Measurements from ENCODE around the gene TLX2. TPM values are rescaled to one million over a fixed set of nuclear protein-coding genes. Genes with fewer than 3 reads are reported as not detected.

The TLX2 gene
- total RNA-seq, 1 donor: 0.36 TPM

DNA sequence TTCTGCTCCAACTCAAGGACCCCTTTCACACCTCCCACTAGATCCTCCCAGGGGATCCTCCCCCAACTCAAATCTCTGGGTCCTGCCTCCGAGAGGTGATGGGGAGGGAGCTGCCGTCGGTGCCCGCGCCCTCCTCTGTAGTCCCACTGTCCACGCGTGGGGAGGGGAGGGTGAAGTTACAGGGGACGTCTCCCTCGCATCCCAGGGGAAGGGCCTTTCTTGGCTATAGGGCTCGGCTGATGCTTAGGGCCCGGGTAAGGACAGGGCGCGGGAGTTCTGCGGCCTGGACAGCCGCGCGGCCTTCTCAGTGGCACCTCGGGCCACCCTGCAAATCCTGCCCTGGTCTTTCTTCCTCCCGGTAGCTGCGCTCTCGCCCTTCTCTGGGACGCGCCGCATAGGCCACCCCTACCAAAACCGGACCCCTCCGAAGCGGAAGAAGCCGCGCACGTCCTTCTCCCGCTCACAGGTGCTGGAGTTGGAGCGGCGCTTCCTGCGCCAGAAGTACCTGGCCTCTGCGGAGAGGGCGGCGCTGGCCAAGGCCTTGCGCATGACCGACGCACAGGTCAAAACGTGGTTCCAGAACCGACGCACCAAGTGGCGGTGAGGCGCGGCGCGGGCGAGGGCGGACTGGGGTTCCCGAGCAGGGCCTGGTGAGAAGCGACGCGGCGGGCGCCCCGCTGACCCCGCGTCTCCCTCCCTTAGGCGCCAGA lies 1.2 kb downstream of the TLX2 start:
- no peak overlapping the region for H3K4me2 ChIP-seq (ENCODE audit: insufficient read depth, low read length)
- peaks cover 94% of the 10 kb centered on the region for H3K27me3 ChIP-seq (ENCODE audit: insufficient read depth, low read length)
- H3K79me2 ChIP-seq (ENCODE audit: insufficient read depth, low read length): no peaks in the 10 kb centered on the region
- no peaks in the 10 kb centered on the region for H3K36me3 ChIP-seq (ENCODE audit: insufficient read depth, low read length)
- DNase-seq (ENCODE audit: insufficient read length, low spot score, missing footprints): peak; percentile 77
- no peak overlapping the region for H3K4me3 ChIP-seq (ENCODE audit: insufficient read depth, low read length)
- no peaks in the 10 kb centered on the region for H3K9me3 ChIP-seq (ENCODE audit: low read depth, low read length)
- TF ChIP-seq, protein P1, sequence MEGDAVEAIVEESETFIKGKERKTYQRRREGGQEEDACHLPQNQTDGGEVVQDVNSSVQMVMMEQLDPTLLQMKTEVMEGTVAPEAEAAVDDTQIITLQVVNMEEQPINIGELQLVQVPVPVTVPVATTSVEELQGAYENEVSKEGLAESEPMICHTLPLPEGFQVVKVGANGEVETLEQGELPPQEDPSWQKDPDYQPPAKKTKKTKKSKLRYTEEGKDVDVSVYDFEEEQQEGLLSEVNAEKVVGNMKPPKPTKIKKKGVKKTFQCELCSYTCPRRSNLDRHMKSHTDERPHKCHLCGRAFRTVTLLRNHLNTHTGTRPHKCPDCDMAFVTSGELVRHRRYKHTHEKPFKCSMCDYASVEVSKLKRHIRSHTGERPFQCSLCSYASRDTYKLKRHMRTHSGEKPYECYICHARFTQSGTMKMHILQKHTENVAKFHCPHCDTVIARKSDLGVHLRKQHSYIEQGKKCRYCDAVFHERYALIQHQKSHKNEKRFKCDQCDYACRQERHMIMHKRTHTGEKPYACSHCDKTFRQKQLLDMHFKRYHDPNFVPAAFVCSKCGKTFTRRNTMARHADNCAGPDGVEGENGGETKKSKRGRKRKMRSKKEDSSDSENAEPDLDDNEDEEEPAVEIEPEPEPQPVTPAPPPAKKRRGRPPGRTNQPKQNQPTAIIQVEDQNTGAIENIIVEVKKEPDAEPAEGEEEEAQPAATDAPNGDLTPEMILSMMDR (IDR thresholded peaks at IDR 0.05; ENCODE audit: extremely low read depth, low read depth, low read length): no peak
- H2AFZ ChIP-seq (ENCODE audit: low read length): no peak overlapping the region
- no peak overlapping the region for H3K27ac ChIP-seq (ENCODE audit: low read depth, low read length)
- no peaks in the 10 kb centered on the region for H4K20me1 ChIP-seq (ENCODE audit: insufficient read depth, low read length)
- H3K4me1 ChIP-seq (ENCODE audit: insufficient read depth, low read length): peaks cover 6% of the 10 kb centered on the region

DNA sequence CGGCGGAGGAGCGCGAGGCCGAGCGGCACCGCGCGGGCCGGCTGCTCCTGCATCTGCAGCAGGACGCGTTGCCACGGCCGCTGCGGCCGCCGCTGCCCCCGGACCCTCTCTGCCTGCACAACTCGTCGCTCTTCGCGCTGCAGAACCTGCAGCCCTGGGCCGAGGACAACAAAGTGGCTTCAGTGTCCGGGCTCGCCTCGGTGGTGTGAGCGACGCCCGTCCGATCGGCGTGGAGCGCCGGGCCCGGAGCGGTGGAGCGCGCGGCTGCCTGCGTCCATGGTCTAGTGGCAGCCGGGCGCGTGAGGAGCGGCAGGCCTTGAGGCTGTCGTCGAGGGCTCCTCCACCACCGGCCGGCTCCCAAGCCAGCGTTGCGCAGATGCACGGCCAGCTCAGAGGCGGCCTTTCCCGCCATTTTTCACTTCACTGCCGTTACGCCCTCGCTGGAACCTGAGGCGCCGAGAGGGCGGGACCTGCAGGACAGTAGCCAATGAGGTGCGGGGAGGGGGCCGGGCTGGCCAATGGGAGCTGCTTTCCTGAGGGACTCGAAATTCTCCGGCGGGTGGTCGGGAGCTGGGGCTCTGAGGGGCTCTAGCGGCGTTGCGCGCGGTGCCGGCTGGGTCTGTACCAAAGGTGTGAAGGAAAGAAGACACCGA lies 1.9 kb downstream of the TLX2 start:
- no peaks in the 10 kb centered on the region for H4K20me1 ChIP-seq (ENCODE audit: insufficient read depth, low read length)
- no peaks in the 10 kb centered on the region for H3K36me3 ChIP-seq (ENCODE audit: insufficient read depth, low read length)
- TF ChIP-seq, protein P1 (IDR thresholded peaks at IDR 0.05; ENCODE audit: extremely low read depth, low read depth, low read length): no peak
- H2AFZ ChIP-seq (ENCODE audit: low read length): no peak overlapping the region
- H3K9me3 ChIP-seq (ENCODE audit: low read depth, low read length): no peaks in the 10 kb centered on the region
- no peaks in the 10 kb centered on the region for H3K79me2 ChIP-seq (ENCODE audit: insufficient read depth, low read length)
- H3K4me2 ChIP-seq (ENCODE audit: insufficient read depth, low read length): peak overlapping the region; percentile 27
- H3K4me3 ChIP-seq (ENCODE audit: insufficient read depth, low read length): peak overlapping the region; percentile 10
- H3K27ac ChIP-seq (ENCODE audit: low read depth, low read length): no peak overlapping the region
- peak; percentile 96 for DNase-seq (ENCODE audit: insufficient read length, low spot score, missing footprints)
- H3K27me3 ChIP-seq (ENCODE audit: insufficient read depth, low read length): peaks cover 93% of the 10 kb centered on the region
- H3K4me1 ChIP-seq (ENCODE audit: insufficient read depth, low read length): peaks cover 5% of the 10 kb centered on the region

DNA sequence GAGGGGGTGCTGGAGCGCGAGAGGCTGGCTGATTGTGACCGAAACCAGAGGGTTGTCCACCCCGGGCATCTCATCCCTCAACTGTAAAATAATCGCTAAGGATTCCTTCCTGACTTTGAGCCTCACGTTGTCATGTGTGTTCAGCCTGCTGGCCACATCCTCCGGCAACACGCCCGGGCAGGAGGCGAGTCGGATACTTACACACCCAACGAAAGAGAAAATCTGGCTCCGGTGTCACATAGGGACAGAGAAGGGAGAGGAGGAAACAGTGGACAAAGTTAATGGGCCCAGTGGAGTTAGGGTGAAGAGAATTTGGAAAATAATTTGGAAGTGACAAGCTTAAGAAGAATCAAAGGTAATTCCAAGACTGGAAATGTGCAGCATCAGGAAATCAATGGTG lies 2.4 kb downstream of the TLX2 start:
- no peak overlapping the region for H2AFZ ChIP-seq (ENCODE audit: low read length)
- H3K4me2 ChIP-seq (ENCODE audit: insufficient read depth, low read length): no peak overlapping the region
- DNase-seq (ENCODE audit: insufficient read length, low spot score, missing footprints): peak; percentile 43
- no peak overlapping the region for H3K4me3 ChIP-seq (ENCODE audit: insufficient read depth, low read length)
- no peak overlapping the region for H3K27ac ChIP-seq (ENCODE audit: low read depth, low read length)
- TF ChIP-seq, protein P1 (IDR thresholded peaks at IDR 0.05; ENCODE audit: extremely low read depth, low read depth, low read length): no peak
- no peaks in the 10 kb centered on the region for H4K20me1 ChIP-seq (ENCODE audit: insufficient read depth, low read length)
- no peaks in the 10 kb centered on the region for H3K79me2 ChIP-seq (ENCODE audit: insufficient read depth, low read length)
- no peaks in the 10 kb centered on the region for H3K9me3 ChIP-seq (ENCODE audit: low read depth, low read length)
- H3K27me3 ChIP-seq (ENCODE audit: insufficient read depth, low read length): peaks cover 88% of the 10 kb centered on the region
- no peaks in the 10 kb centered on the region for H3K4me1 ChIP-seq (ENCODE audit: insufficient read depth, low read length)
- no peaks in the 10 kb centered on the region for H3K36me3 ChIP-seq (ENCODE audit: insufficient read depth, low read length)

DNA sequence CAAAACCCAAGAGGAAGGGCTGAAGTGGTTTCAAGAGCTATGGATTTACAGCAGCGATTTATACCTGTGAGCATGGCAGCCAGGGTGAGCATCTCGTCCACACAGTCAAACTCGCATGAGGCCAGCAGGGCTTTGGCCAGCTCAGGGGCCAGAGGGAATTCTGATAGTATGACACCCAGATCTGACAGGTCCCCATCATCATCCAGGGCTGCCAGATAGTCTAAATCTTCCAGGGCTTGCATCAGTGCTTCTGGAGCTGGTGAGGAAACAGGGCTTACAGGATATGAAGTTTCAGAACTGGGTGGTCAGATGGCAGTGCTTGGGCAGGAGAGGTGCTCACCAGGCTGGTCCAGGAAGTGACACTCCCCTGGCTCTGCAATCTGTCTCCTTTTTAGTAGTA lies 8.3 kb downstream of the TLX2 start:
- Histone ChIP-seq H3K9me3 (ENCODE audit: low read depth, low read length) (no peaks in the 10 kb centered on the region), H3K4me3 (ENCODE audit: insufficient read depth, low read length) (no peak overlapping the region), H3K27ac (ENCODE audit: low read depth, low read length) (no peak overlapping the region), H4K20me1 (ENCODE audit: insufficient read depth, low read length) (peaks cover 4% of the 10 kb centered on the region), H3K4me1 (ENCODE audit: insufficient read depth, low read length) (no peaks in the 10 kb centered on the region), H3K4me2 (ENCODE audit: insufficient read depth, low read length) (no peak overlapping the region), H2AFZ (ENCODE audit: low read length) (no peak overlapping the region), H3K79me2 (ENCODE audit: insufficient read depth, low read length) (peaks cover 5% of the 10 kb centered on the region), H3K27me3 (ENCODE audit: insufficient read depth, low read length) (peaks cover 33% of the 10 kb centered on the region), H3K36me3 (ENCODE audit: insufficient read depth, low read length) (peaks cover 19% of the 10 kb centered on the region)
- TF ChIP-seq, protein P1 (IDR thresholded peaks at IDR 0.05; ENCODE audit: extremely low read depth, low read depth, low read length): no peak
- peak; percentile 68 for DNase-seq (ENCODE audit: insufficient read length, low spot score, missing footprints)

Data from osteoblast (primary cell).